ENCODE results near the gene TRUB2. TPM values are rescaled to one million over a fixed set of nuclear protein-coding genes. Genes with fewer than 3 reads are reported as not detected.
A peak's percentile ranks its signal among the peaks of the same experiment; 100 is the strongest.
"Not testable (repeated sequence)": the region's sequence is repeated elsewhere in the genome, so short reads cannot be mapped to it uniquely, and the experiment has no call there.

Gene TRUB2
- total RNA-seq, 1 donor from 2014 or later = 33.4 TPM

- DNase-seq (ENCODE audit: low read depth, low spot score) = no peak
- Mint-ChIP-seq H3K4me1 (no peaks in the 10 kb centered on the region), H3K27ac (ENCODE audit: unreplicated experiment) (no peak overlapping the region), H3K36me3 (ENCODE audit: low read depth) (peaks cover 2% of the 10 kb centered on the region), H3K27me3 (ENCODE audit: low read depth) (no peaks in the 10 kb centered on the region), H3K9me3 (no peaks in the 10 kb centered on the region), H3K4me3 (no peak overlapping the region)
- no peak for TF ChIP-seq CTCF (conservative IDR thresholded peaks at IDR 0.05)
These were observed 33.8 kb downstream of the TRUB2 start for GRCh38 chr9:128288273-128289004.

DNA sequence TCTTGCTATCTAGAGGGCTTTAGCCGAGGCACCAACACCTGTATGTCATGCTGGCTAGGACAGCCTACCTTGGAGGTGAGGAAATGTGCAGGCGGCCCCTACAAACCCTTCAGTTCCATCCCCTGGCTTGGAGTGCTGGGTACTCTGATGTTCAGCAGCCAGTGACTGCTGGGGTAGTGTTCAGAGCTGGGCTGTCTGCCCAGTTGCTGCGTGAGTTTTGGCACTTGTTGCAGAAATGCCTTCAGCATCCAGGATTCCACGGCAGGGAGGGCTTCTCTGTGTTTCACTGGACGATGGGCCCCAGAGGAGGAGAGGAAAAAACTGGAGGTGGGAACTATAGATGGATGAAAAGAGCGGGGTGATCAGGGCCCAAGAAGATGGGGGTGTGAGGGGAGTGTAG is 35.8 kb downstream of the TRUB2 start:
- Mint-ChIP-seq H3K9me3 (no peaks in the 10 kb centered on the region), H3K36me3 (ENCODE audit: low read depth) (peaks cover 2% of the 10 kb centered on the region), H3K27ac (ENCODE audit: unreplicated experiment) (peak overlapping the region; percentile 78), H3K4me3 (no peak overlapping the region), H3K4me1 (no peaks in the 10 kb centered on the region), H3K27me3 (ENCODE audit: low read depth) (no peaks in the 10 kb centered on the region)
- no peak for DNase-seq (ENCODE audit: low read depth, low spot score)
- TF ChIP-seq CTCF (conservative IDR thresholded peaks at IDR 0.05) = no peak

DNA sequence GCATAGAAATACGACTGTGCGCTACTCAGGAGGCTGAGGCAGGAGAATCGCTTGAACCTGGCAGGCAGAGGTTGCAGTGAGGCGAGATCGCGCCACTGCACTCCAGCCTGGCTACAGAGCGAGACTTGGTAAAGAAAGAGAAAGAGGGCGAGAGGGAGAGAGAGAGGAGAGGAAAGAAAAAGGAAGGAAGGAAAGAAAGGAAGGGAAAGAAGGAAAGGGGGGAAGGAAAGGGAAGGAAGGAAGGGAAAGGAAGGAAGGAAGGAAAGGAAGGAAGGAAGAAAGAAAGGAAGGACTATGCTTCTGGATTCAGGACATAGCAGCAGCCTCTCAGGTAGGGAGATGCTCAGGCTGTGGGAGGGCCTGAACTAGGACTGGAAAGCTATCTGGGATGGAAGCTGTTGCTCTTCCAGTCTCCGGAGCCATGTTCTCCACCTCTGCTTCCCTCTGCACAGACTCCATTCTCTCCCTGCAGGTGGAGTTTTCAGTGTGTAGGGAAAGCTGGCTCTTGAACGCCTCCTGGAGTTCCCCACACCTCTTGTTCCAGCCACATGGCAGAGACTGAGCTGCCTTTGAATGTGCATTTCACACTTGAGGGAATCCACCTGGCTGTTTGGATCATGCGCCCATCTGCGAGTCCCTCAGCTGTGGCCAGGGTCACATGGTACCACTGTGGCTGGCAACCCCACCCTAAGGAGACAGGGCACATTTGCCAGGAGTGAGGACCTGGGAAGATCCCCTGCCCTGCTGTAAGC is 37.0 kb downstream of the TRUB2 start:
- no peaks in the 10 kb centered on the region for H3K9me3 Mint-ChIP-seq
- no peaks in the 10 kb centered on the region for H3K4me1 Mint-ChIP-seq
- H3K4me3 Mint-ChIP-seq = no peak overlapping the region
- peak overlapping the region; percentile 90 for H3K27ac Mint-ChIP-seq (ENCODE audit: unreplicated experiment)
- no peak for TF ChIP-seq CTCF (conservative IDR thresholded peaks at IDR 0.05)
- no peak for DNase-seq (ENCODE audit: low read depth, low spot score)
- peaks cover 2% of the 10 kb centered on the region for H3K36me3 Mint-ChIP-seq (ENCODE audit: low read depth)
- H3K27me3 Mint-ChIP-seq (ENCODE audit: low read depth) = no peaks in the 10 kb centered on the region

GRCh38 chr9:128282500-128282899 is 39.7 kb downstream of the TRUB2 start:
- TF ChIP-seq CTCF (conservative IDR thresholded peaks at IDR 0.05) = no peak
- no peak for DNase-seq (ENCODE audit: low read depth, low spot score)
- Mint-ChIP-seq H3K27me3 (ENCODE audit: low read depth) (no peaks in the 10 kb centered on the region), H3K4me3 (no peak overlapping the region), H3K36me3 (ENCODE audit: low read depth) (peaks cover 2% of the 10 kb centered on the region), H3K9me3 (no peaks in the 10 kb centered on the region), H3K27ac (ENCODE audit: unreplicated experiment) (no peak overlapping the region), H3K4me1 (no peaks in the 10 kb centered on the region)

- DNase-seq (ENCODE audit: low read depth, low spot score) = no peak
- peaks cover 16% of the 10 kb centered on the region for H3K4me1 Mint-ChIP-seq
- peak overlapping the region; percentile 65 for H3K4me3 Mint-ChIP-seq
- peak overlapping the region; percentile 67 for H3K27ac Mint-ChIP-seq (ENCODE audit: unreplicated experiment)
- no peaks in the 10 kb centered on the region for H3K27me3 Mint-ChIP-seq (ENCODE audit: low read depth)
- no peak for TF ChIP-seq CTCF (conservative IDR thresholded peaks at IDR 0.05)
- H3K36me3 Mint-ChIP-seq (ENCODE audit: low read depth) = no peaks in the 10 kb centered on the region
- H3K9me3 Mint-ChIP-seq = no peaks in the 10 kb centered on the region
These were observed 42.1 kb downstream of the TRUB2 start for GRCh38 chr9:128280084-128280622.

DNA sequence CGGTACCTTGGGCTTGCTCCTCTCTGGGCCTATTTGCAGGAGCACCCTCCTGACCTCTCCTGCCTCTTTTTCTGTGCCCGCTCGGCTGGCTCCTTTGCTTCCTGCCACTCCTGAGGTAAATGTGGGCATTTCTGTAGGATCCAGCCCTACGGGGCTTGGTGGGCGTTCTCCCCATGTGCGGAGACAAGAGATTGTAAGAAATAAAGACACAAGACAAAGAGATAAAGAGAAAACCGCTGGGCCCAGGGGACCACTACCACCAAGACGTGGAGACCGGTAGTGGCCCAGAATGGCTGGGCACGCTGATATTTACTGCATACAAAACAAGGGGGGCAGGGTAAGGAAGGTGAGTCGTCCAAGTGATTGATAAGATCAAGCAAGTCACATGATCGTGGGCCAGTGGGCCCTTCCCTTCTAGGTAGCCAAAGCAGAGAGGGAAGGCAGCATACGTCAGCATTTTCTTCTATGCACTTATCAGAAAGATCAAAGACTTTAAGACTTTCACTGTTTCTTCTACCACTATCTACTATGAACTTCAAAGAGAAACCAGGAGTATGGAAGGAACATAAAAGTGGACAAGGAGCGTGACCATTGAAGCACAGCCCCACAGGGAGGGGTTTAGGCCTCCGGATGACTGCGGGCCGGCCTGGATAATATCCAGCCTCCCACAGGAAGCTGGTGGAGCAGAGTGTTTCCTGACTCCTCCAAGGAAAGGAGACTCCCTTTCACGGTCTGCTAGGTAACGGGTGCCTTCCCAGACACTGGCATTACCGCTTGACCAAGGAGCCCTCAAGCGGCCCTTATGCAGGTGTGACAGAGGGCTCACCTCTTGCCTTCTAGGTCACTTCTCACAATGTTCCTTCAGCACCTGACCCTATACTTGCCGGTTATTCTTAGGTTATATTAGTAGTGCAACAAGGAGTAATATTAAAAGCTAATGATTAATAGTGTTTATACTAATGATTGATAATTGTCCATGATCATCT is 42.9 kb downstream of the TRUB2 start:
- not testable (repeated sequence) for H3K36me3 Mint-ChIP-seq (ENCODE audit: low read depth); H3K9me3 Mint-ChIP-seq; DNase-seq (ENCODE audit: low read depth, low spot score); H3K27me3 Mint-ChIP-seq (ENCODE audit: low read depth)
- peaks cover 24% of the 10 kb centered on the region for H3K4me1 Mint-ChIP-seq
- H3K27ac Mint-ChIP-seq (ENCODE audit: unreplicated experiment) = peak overlapping the region; percentile 80
- H3K4me3 Mint-ChIP-seq = peak overlapping the region; percentile 68

All from neural crest cell (in vitro differentiated cells).